IMR-90 (cell line): ENCODE measurements around the gene WDR13. TPM values are rescaled to one million over a fixed set of nuclear protein-coding genes. Genes with fewer than 3 reads are reported as not detected.

Experiments
- ATAC-seq: fragments of 200-7000 bp; cut with Tn5 transposase; 2 replicates; pipeline ENCODE4 v1.9.1; 2020; ENCODE audit warnings: low read depth, mild to moderate bottlenecking, moderate library complexity
- BruUV-seq: library from RNA; stranded (reverse); fragments of 400-500 nt; replicated peaks from 2 replicates; lab custom pipeline; 2021; lab: Mats Ljungman, UMichigan
- CTCF ChIA-PET: fragments of 300-600 bp; formaldehyde crosslinking; extraction: SDS; loops from one replicate; lab custom pipeline; 2021; ENCODE audit warnings: antibody characterized with exemption; lab: Yijun Ruan, JAX
- POLR2A ChIA-PET: fragments of 300-600 bp; sonication (Branson Sonifier 250); formaldehyde crosslinking; loops from one replicate; lab custom pipeline; 2022; ENCODE audit warnings: antibody characterized with exemption; ENCODE audit not compliant: unreplicated experiment; lab: Charles Lee
- DNase-seq: peaks from one replicate; pipeline ENCODE4 v3.0.0; 2013
- H2AFZ ChIP-seq: replicated peaks from 2 replicates; pipeline ENCODE3; 2013; ENCODE audit warnings: low read length, mild to moderate bottlenecking; ENCODE audit not compliant: poor library complexity
- H2AK5ac ChIP-seq: 2 replicates; pipeline ENCODE4 v1.6.1; 2013; ENCODE audit warnings: low read depth, low read length, inconsistent platforms
- H2AK9ac ChIP-seq: replicated peaks from 2 replicates; pipeline ENCODE3; 2013; ENCODE audit warnings: mild to moderate bottlenecking, low read depth, low read length, moderate library complexity; ENCODE audit not compliant: poor library complexity
- H2BK120ac ChIP-seq: 2 replicates; pipeline ENCODE4 v1.6.1; 2013; ENCODE audit warnings: low read depth, low read length, inconsistent platforms
- H2BK15ac ChIP-seq: 3 replicates; pipeline ENCODE4 v1.6.1; 2013; ENCODE audit warnings: low read depth, low read length, inconsistent platforms
- H2BK20ac ChIP-seq: 2 replicates; pipeline ENCODE4 v1.6.1; 2013; ENCODE audit warnings: low read depth, mild to moderate bottlenecking, inconsistent platforms, low read length, moderate library complexity
- H2BK5ac ChIP-seq: 2 replicates; pipeline ENCODE4 v1.6.1; 2013; ENCODE audit warnings: mild to moderate bottlenecking, low read depth, low read length, inconsistent platforms; ENCODE audit not compliant: poor library complexity, severe bottlenecking
- H3K14ac ChIP-seq: replicated peaks from 2 replicates; pipeline ENCODE4 v1.6.1; 2013; ENCODE audit warnings: low read depth, low read length, inconsistent platforms
- H3K18ac ChIP-seq: 2 replicates; pipeline ENCODE4 v1.6.1; 2013; ENCODE audit warnings: low read depth, low read length, control low read depth
- H3K23ac ChIP-seq: 2 replicates; pipeline ENCODE4 v1.6.1; 2013; ENCODE audit warnings: low read depth, low read length, inconsistent platforms
- H3K27ac ChIP-seq: 2 replicates; pipeline ENCODE4 v1.5.1; 2013; ENCODE audit warnings: mild to moderate bottlenecking, control low read depth, low read length; ENCODE audit not compliant: insufficient read depth
- H3K27me3 ChIP-seq: 2 replicates; pipeline ENCODE4 v1.6.1; 2013; ENCODE audit warnings: low read length; ENCODE audit not compliant: control insufficient read depth, insufficient read depth
- H3K36me3 ChIP-seq: 2 replicates; pipeline ENCODE4 v1.6.1; 2013; ENCODE audit warnings: low read length, mixed read lengths; ENCODE audit not compliant: control insufficient read depth, insufficient read depth
- H3K4ac ChIP-seq: 2 replicates; pipeline ENCODE4 v1.6.1; 2013; ENCODE audit warnings: low read depth, low read length, inconsistent platforms
- H3K4me1 ChIP-seq: 2 replicates; pipeline ENCODE4 v1.6.1; 2013; ENCODE audit warnings: low read length, mixed read lengths; ENCODE audit not compliant: control insufficient read depth, insufficient read depth
- H3K4me2 ChIP-seq: 2 replicates; pipeline ENCODE4 v1.6.1; 2013; ENCODE audit warnings: low read depth, mild to moderate bottlenecking, control low read depth, low read length, moderate library complexity
- H3K4me3 ChIP-seq: 2 replicates; pipeline ENCODE4 v1.5.1; 2013; ENCODE audit warnings: low read depth, mild to moderate bottlenecking, control low read depth, low read length, moderate library complexity; ENCODE audit not compliant: insufficient read depth
- H3K56ac ChIP-seq: 2 replicates; pipeline ENCODE4 v1.6.1; 2013; ENCODE audit warnings: low read length, inconsistent platforms; ENCODE audit not compliant: insufficient read depth; ENCODE audit errors: extremely low read depth
- H3K79me1 ChIP-seq, 2 experiments: 2 replicates each; pipeline ENCODE4 v1.6.1; 2013; ENCODE audit warnings: low read length in 2 of 2, inconsistent platforms in 1 of 2, low read depth in 1 of 2
- H3K9ac ChIP-seq: 2 replicates; pipeline ENCODE4 v1.6.1; 2013; ENCODE audit warnings: low read depth, low read length, control low read depth
- H3K9me1 ChIP-seq: 2 replicates; pipeline ENCODE4 v1.6.1; 2013; ENCODE audit warnings: low read length, inconsistent platforms; ENCODE audit not compliant: insufficient read depth
- H3K9me3 ChIP-seq: 2 replicates; pipeline ENCODE4 v1.6.1; 2013; ENCODE audit warnings: low read length; ENCODE audit not compliant: control insufficient read depth, insufficient read depth
- H4K20me1 ChIP-seq: 2 replicates; pipeline ENCODE4 v1.6.1; 2013; ENCODE audit warnings: low read length, inconsistent platforms; ENCODE audit not compliant: insufficient read depth
- H4K5ac ChIP-seq: 2 replicates; pipeline ENCODE4 v1.6.1; 2013; ENCODE audit warnings: mild to moderate bottlenecking, low read depth, low read length, control low read depth
- H4K8ac ChIP-seq, 2 experiments: 2 replicates each; pipeline ENCODE4 v1.6.1; 2013; ENCODE audit warnings: low read depth in 2 of 2, low read length in 2 of 2, control low read depth in 1 of 2, inconsistent platforms in 1 of 2
- H4K91ac ChIP-seq: 2 replicates; pipeline ENCODE4 v1.6.1; 2013; ENCODE audit warnings: low read depth, low read length, inconsistent platforms; ENCODE audit not compliant: insufficient read depth
- BHLHE40 ChIP-seq: fragments of 150-350 bp; IDR thresholded peaks from 2 replicates; pipeline ENCODE4 v1.6.1; 2016; ENCODE audit warnings: mild to moderate bottlenecking, low read depth, low read length
- CEBPB ChIP-seq: IDR thresholded peaks from 2 replicates; pipeline ENCODE4 v1.6.1; 2012; ENCODE audit warnings: low read depth, low read length, improper control_type of control experiment
- CHD1 ChIP-seq: IDR thresholded peaks from 2 replicates; pipeline ENCODE4 v1.6.1; 2012; ENCODE audit warnings: low read depth, low read length, improper control_type of control experiment
- FOS ChIP-seq: fragments of 150-350 bp; IDR thresholded peaks from 2 replicates; pipeline ENCODE4 v1.6.1; 2016; ENCODE audit warnings: low read depth, low read length
- MAFK ChIP-seq: IDR thresholded peaks from 2 replicates; pipeline ENCODE4 v1.6.1; 2012; ENCODE audit warnings: low read depth, low read length, improper control_type of control experiment
- MAZ ChIP-seq: IDR thresholded peaks from 2 replicates; pipeline ENCODE4 v1.6.1; 2012; ENCODE audit warnings: low read depth, mild to moderate bottlenecking, low read length, improper control_type of control experiment, moderate library complexity, borderline replicate concordance
- MXI1 ChIP-seq: IDR thresholded peaks from 2 replicates; pipeline ENCODE4 v1.6.1; 2012; ENCODE audit warnings: low read depth, mild to moderate bottlenecking, low read length, moderate library complexity, borderline replicate concordance
- NFE2L2 ChIP-seq: fragments of 150-350 bp; IDR thresholded peaks from 2 replicates; pipeline ENCODE4 v1.6.1; 2016; ENCODE audit warnings: low read depth, mild to moderate bottlenecking, low read length
- POLR2A ChIP-seq: IDR thresholded peaks from 2 replicates; pipeline ENCODE4 v1.6.1; 2012; ENCODE audit warnings: mild to moderate bottlenecking, low read depth, low read length
- RAD21 ChIP-seq: IDR thresholded peaks from 2 replicates; pipeline ENCODE4 v1.6.1; 2012; ENCODE audit warnings: low read length, improper control_type of control experiment
- RCOR1 ChIP-seq: IDR thresholded peaks from 2 replicates; pipeline ENCODE4 v1.6.1; 2012; ENCODE audit warnings: mild to moderate bottlenecking, low read length, improper control_type of control experiment; ENCODE audit not compliant: insufficient replicate concordance
- RFX5 ChIP-seq: IDR thresholded peaks from 2 replicates; pipeline ENCODE4 v1.8.0; 2012; ENCODE audit warnings: low read depth, mild to moderate bottlenecking, low read length, moderate library complexity
- SMC3 ChIP-seq: fragments of 150-350 bp; IDR thresholded peaks from 2 replicates; pipeline ENCODE4 v1.6.1; 2016; ENCODE audit warnings: low read depth, mild to moderate bottlenecking, antibody characterized with exemption, low read length, moderate library complexity
- WGBS, 2 experiments: methylation state at CpG; one replicate each; pipeline versions ENCODE4 v1.1.5 to v1.1.7; 2013; ENCODE audit warnings: missing lambda C conversion rate in 2 of 2; ENCODE audit not compliant: insufficient read length in 1 of 2; ENCODE audit errors: extremely low coverage in 2 of 2; 5-methylcytosine and 5-hydroxymethylcytosine counted together
- dilution Hi-C: fragments of 300-500 bp; cut with HindIII; formaldehyde crosslinking; loops from one replicate; pipeline ENCODE4 v1.14.3; 2018; ENCODE audit warnings: low sequenced_read_pairs; ENCODE audit not compliant: unreplicated experiment
- in situ Hi-C: fragments of 300-500 bp; cut with MboI; formaldehyde crosslinking; loops from 3 replicates; pipeline ENCODE4 v1.14.3; 2019; ENCODE audit warnings: low sequenced_read_pairs, inconsistent platforms, mixed read lengths
- intact Hi-C: fragments of 100-400 bp; cut with micrococcal nuclease; formaldehyde crosslinking; loops from 2 replicates; pipeline ENCODE4 v1.10.0; 2022
- polyA plus RNA-seq, 3 experiments: library from polyadenylated mRNA; depleted of rRNA; stranded (reverse); fragments of >200 nt; gene quantifications; 2 replicates each; pipeline ENCODE4 v1.2.3, GENCODE V29; 2012; ENCODE audit warnings: low replicate concordance in 1 of 3
- total RNA-seq: library from RNA; depleted of rRNA; stranded (reverse); fragments of >200 nt; gene quantifications from 2 replicates; pipeline ENCODE4 v1.2.3, GENCODE V29; 2012
- TF ChIP-seq, protein P1 (sequence below): fragments of 150-350 bp; IDR thresholded peaks from 2 replicates; pipeline ENCODE4 v1.6.1; 2016; ENCODE audit warnings: low read depth, mild to moderate bottlenecking, low read length, moderate library complexity, borderline replicate concordance
- TF ChIP-seq, protein P2 (sequence below): conservative IDR thresholded peaks from 2 replicates; pipeline ENCODE4 v1.5.1; 2012; ENCODE audit warnings: mild to moderate bottlenecking, low read depth, low read length, improper control_type of control experiment
- TF ChIP-seq, protein P3 (sequence below): fragments of 150-350 bp; IDR thresholded peaks from 2 replicates; pipeline ENCODE4 v1.6.1; 2017; ENCODE audit warnings: mild to moderate bottlenecking, antibody characterized with exemption, low read length, low read depth

Gene WDR13
- total and polyA plus RNA-seq, 2 of the 4 experiments (the other 2 are of a cell fraction) = 62.7 to 153 TPM

DNA sequence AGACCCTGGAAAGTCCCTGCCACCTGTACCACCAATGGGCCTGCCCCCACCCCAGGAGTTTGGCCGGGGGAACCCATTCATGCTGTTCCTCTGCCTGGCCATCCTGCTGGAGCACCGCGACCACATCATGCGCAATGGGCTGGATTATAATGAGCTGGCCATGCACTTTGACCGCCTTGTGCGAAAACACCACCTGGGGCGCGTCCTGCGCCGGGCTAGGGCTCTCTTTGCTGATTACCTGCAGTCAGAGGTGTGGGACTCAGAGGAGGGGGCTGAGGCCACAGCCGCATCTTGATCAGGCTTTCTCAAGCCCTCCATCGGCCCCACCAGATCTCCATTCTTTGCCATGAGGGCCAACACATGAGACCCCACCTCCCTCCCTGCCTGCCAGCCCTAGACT, 36.6 kb upstream of the WDR13 start:
- H3K18ac ChIP-seq = no peak overlapping the region
- peaks cover 6% of the 10 kb centered on the region; the same call in 1 of the 2 replicates for H3K9me1 ChIP-seq
- no peak overlapping the region for H3K9ac ChIP-seq
- ChIA-PET POLR2A (no interaction called here), CTCF (no interaction called here)
- no peak overlapping the region for H2AFZ ChIP-seq
- no peak overlapping the region for H4K5ac ChIP-seq
- H3K4ac ChIP-seq = no peak overlapping the region
- H2BK20ac ChIP-seq = no peak overlapping the region
- no peak overlapping the region for H2BK5ac ChIP-seq
- no peaks in the 10 kb centered on the region for H3K9me3 ChIP-seq
- no peak overlapping the region for H2AK5ac ChIP-seq
- H3K4me2 ChIP-seq = no peak overlapping the region
- no peak overlapping the region for H3K56ac ChIP-seq
- H4K20me1 ChIP-seq = no peaks in the 10 kb centered on the region
- in situ Hi-C loops = no loop called here
- ATAC-seq = no peak
- BruUV-seq = no TSS peak
- 100% methylated on average over 1 of the region's 12 CpGs; no CpG with 5 or more reads in 1 of the 2 experiments for WGBS, 2 experiments
- no peaks in the 10 kb centered on the region; the same call in 1 of the 2 replicates for H3K4me1 ChIP-seq
- no peak overlapping the region for H2BK120ac ChIP-seq
- no peak overlapping the region for H3K27ac ChIP-seq
- peaks cover 0 to 5% of the 10 kb centered on the region in 2 experiments; a peak in 2 of 4 replicates for H3K79me1 ChIP-seq
- dilution Hi-C loops = no loop called here
- H2AK9ac ChIP-seq = no peak overlapping the region
- peaks cover 25% of the 10 kb centered on the region for H3K36me3 ChIP-seq
- no peak overlapping the region for H3K4me3 ChIP-seq
- no peak overlapping the region for H4K8ac ChIP-seq
- no peak overlapping the region for H4K91ac ChIP-seq
- TF ChIP-seq RFX5 (no peak), SMC3 (no peak), FOS (no peak), RAD21 (no peak), NFE2L2 (no peak), CEBPB (no peak), RCOR1 (no peak), POLR2A (no peak), MAZ (no peak), CHD1 (no peak), MXI1 (no peak), MAFK (no peak), BHLHE40 (no peak)
- TF ChIP-seq, protein P1, sequence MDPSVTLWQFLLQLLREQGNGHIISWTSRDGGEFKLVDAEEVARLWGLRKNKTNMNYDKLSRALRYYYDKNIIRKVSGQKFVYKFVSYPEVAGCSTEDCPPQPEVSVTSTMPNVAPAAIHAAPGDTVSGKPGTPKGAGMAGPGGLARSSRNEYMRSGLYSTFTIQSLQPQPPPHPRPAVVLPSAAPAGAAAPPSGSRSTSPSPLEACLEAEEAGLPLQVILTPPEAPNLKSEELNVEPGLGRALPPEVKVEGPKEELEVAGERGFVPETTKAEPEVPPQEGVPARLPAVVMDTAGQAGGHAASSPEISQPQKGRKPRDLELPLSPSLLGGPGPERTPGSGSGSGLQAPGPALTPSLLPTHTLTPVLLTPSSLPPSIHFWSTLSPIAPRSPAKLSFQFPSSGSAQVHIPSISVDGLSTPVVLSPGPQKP = no peak
- TF ChIP-seq, protein P2, sequence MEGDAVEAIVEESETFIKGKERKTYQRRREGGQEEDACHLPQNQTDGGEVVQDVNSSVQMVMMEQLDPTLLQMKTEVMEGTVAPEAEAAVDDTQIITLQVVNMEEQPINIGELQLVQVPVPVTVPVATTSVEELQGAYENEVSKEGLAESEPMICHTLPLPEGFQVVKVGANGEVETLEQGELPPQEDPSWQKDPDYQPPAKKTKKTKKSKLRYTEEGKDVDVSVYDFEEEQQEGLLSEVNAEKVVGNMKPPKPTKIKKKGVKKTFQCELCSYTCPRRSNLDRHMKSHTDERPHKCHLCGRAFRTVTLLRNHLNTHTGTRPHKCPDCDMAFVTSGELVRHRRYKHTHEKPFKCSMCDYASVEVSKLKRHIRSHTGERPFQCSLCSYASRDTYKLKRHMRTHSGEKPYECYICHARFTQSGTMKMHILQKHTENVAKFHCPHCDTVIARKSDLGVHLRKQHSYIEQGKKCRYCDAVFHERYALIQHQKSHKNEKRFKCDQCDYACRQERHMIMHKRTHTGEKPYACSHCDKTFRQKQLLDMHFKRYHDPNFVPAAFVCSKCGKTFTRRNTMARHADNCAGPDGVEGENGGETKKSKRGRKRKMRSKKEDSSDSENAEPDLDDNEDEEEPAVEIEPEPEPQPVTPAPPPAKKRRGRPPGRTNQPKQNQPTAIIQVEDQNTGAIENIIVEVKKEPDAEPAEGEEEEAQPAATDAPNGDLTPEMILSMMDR = no peak
- TF ChIP-seq, protein P3, sequence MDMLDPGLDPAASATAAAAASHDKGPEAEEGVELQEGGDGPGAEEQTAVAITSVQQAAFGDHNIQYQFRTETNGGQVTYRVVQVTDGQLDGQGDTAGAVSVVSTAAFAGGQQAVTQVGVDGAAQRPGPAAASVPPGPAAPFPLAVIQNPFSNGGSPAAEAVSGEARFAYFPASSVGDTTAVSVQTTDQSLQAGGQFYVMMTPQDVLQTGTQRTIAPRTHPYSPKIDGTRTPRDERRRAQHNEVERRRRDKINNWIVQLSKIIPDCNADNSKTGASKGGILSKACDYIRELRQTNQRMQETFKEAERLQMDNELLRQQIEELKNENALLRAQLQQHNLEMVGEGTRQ = no peak
- intact Hi-C loops = no loop called here
- no peak overlapping the region for H3K23ac ChIP-seq
- no peaks in the 10 kb centered on the region for H3K27me3 ChIP-seq
- H3K14ac ChIP-seq = no peak overlapping the region
- DNase-seq = no peak
- no peak overlapping the region for H2BK15ac ChIP-seq
